ENCODE results near the gene BAMBI. TPM values are rescaled to one million over a fixed set of nuclear protein-coding genes. Genes with fewer than 3 reads are reported as not detected.

The BAMBI gene
- total RNA-seq, 1 donor from 2014 or later: 5.8 TPM

- Mint-ChIP-seq H3K4me3 (ENCODE audit: unreplicated experiment) (no peak overlapping the region), H3K27ac (ENCODE audit: unreplicated experiment) (no peak overlapping the region)
These were observed 10.3 kb downstream of the BAMBI start for GRCh38 chr10:28687683-28688001.

DNA sequence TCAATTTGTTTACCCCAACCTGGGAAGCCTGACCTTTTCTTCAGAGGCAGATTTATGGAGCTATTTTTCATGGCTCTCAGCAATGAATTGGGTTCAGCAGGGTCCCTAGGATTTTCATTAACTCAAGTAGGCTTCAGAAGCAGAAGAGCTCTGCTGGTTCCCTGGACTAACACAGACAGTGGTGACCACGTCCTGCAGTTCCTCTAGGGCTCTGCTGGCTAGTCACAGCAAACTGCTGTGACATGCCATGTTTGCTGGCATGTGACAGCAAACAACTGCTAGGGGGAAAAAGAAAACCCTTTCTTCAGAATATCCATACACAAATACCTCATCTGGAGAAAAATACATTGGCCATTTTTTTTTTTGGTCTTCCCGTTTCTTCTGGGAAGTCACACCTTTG is 13.2 kb downstream of the BAMBI start:
- H3K27ac Mint-ChIP-seq (ENCODE audit: unreplicated experiment): no peak overlapping the region
- H3K27me3 Mint-ChIP-seq (ENCODE audit: unreplicated experiment): no peaks in the 10 kb centered on the region
- no peak overlapping the region for H3K4me3 Mint-ChIP-seq (ENCODE audit: unreplicated experiment)

More at GRCh38 chr10:28687683-28688001, 10.3 kb downstream of the BAMBI start:
- Mint-ChIP-seq H3K4me1 (ENCODE audit: low read depth, unreplicated experiment) (peaks cover 4% of the 10 kb centered on the region), H3K36me3 (ENCODE audit: unreplicated experiment) (no peaks in the 10 kb centered on the region), H3K9me3 (ENCODE audit: unreplicated experiment) (no peaks in the 10 kb centered on the region), H3K27me3 (ENCODE audit: unreplicated experiment) (no peaks in the 10 kb centered on the region)
- no peak for DNase-seq
- TF ChIP-seq, protein P1, sequence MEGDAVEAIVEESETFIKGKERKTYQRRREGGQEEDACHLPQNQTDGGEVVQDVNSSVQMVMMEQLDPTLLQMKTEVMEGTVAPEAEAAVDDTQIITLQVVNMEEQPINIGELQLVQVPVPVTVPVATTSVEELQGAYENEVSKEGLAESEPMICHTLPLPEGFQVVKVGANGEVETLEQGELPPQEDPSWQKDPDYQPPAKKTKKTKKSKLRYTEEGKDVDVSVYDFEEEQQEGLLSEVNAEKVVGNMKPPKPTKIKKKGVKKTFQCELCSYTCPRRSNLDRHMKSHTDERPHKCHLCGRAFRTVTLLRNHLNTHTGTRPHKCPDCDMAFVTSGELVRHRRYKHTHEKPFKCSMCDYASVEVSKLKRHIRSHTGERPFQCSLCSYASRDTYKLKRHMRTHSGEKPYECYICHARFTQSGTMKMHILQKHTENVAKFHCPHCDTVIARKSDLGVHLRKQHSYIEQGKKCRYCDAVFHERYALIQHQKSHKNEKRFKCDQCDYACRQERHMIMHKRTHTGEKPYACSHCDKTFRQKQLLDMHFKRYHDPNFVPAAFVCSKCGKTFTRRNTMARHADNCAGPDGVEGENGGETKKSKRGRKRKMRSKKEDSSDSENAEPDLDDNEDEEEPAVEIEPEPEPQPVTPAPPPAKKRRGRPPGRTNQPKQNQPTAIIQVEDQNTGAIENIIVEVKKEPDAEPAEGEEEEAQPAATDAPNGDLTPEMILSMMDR (IDR thresholded peaks at IDR 0.05; ENCODE audit: partially characterized antibody, unreplicated experiment): no peak

GRCh38 chr10:28691187-28691694 is 13.9 kb downstream of the BAMBI start:
- TF ChIP-seq, protein P1 (IDR thresholded peaks at IDR 0.05; ENCODE audit: partially characterized antibody, unreplicated experiment): no peak
- Mint-ChIP-seq H3K27ac (ENCODE audit: unreplicated experiment) (no peak overlapping the region), H3K27me3 (ENCODE audit: unreplicated experiment) (no peaks in the 10 kb centered on the region), H3K9me3 (ENCODE audit: unreplicated experiment) (peaks cover 2% of the 10 kb centered on the region), H3K4me1 (ENCODE audit: low read depth, unreplicated experiment) (peaks cover 4% of the 10 kb centered on the region), H3K36me3 (ENCODE audit: unreplicated experiment) (no peaks in the 10 kb centered on the region), H3K4me3 (ENCODE audit: unreplicated experiment) (no peak overlapping the region)
- no peak for DNase-seq

More for the DNA sequence above, 13.2 kb downstream of the BAMBI start:
- Mint-ChIP-seq H3K36me3 (ENCODE audit: unreplicated experiment) (no peaks in the 10 kb centered on the region), H3K4me1 (ENCODE audit: low read depth, unreplicated experiment) (peaks cover 4% of the 10 kb centered on the region), H3K9me3 (ENCODE audit: unreplicated experiment) (peaks cover 2% of the 10 kb centered on the region)
- DNase-seq: no peak
- TF ChIP-seq, protein P1 (IDR thresholded peaks at IDR 0.05; ENCODE audit: partially characterized antibody, unreplicated experiment): no peak

- H3K4me3 Mint-ChIP-seq (ENCODE audit: unreplicated experiment): no peak overlapping the region
- H3K27me3 Mint-ChIP-seq (ENCODE audit: unreplicated experiment): no peaks in the 10 kb centered on the region
- TF ChIP-seq, protein P1 (IDR thresholded peaks at IDR 0.05; ENCODE audit: partially characterized antibody, unreplicated experiment): no peak
- peaks cover 1% of the 10 kb centered on the region for H3K4me1 Mint-ChIP-seq (ENCODE audit: low read depth, unreplicated experiment)
- DNase-seq: no peak
- peaks cover 2% of the 10 kb centered on the region for H3K9me3 Mint-ChIP-seq (ENCODE audit: unreplicated experiment)
- no peaks in the 10 kb centered on the region for H3K36me3 Mint-ChIP-seq (ENCODE audit: unreplicated experiment)
- H3K27ac Mint-ChIP-seq (ENCODE audit: unreplicated experiment): no peak overlapping the region
These were observed 14.7 kb downstream of the BAMBI start for GRCh38 chr10:28692050-28692449.

DNA sequence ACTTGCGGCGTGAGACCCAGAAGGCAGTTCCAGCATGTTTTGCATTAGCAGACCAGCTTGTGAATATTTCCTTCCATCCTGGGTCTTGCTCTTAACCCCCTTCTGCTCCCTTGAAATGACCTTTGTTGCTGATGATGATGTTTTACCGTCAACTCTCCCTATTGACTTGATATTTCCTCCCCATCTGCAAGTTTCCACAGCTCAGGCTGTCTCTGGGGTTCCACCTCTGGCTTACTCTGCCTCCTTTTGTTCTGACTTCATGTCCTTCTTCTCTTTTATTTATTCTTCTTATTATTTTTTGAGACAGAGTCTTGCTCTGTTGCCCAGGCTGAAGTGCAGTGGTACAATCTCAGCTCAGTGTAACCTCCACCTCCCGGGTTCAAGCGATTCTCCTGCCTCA is 17.2 kb downstream of the BAMBI start:
- H3K9me3 Mint-ChIP-seq (ENCODE audit: unreplicated experiment): peaks cover 3% of the 10 kb centered on the region
- no peaks in the 10 kb centered on the region for H3K4me1 Mint-ChIP-seq (ENCODE audit: low read depth, unreplicated experiment)
- no peaks in the 10 kb centered on the region for H3K36me3 Mint-ChIP-seq (ENCODE audit: unreplicated experiment)
- TF ChIP-seq, protein P1 (IDR thresholded peaks at IDR 0.05; ENCODE audit: partially characterized antibody, unreplicated experiment): no peak
- H3K4me3 Mint-ChIP-seq (ENCODE audit: unreplicated experiment): no peak overlapping the region
- no peak overlapping the region for H3K27ac Mint-ChIP-seq (ENCODE audit: unreplicated experiment)
- DNase-seq: no peak
- H3K27me3 Mint-ChIP-seq (ENCODE audit: unreplicated experiment): peaks cover 3% of the 10 kb centered on the region

All from glutamatergic neuron (in vitro differentiated cells).